ENCODE data around the gene URI1.

The URI1 gene

DNA sequence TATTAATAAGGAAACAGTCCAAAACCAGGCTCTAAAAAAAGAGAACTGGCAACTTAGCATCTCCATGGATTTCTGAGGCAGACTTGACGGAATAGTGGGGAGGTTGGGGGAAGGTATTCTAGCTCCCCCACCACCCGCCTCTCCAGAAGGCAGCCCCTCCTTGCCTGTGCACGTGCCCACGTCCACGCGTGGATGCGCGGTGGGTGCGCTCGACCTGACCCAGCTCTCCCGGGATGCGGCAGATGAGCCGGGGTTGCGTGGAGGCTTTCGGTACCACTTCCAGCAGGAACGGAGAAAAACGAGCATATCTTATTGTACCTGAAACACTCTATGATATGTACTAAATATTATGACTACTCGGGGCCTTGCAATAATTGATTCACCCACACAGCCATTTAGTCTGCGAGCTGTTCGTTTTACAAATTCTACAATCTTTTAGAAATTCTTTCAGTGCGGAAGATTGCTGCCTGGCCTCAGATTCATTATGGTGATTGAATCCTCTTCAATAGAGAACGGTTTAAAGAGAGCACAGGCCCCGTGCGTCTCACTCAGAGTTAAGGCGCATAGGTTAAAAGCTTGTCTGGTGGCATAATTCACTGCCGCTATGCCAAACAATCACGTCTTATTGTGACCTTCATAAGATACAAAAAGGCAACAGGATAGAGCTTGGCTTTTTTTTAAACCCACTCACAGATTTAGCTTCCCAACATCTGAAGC lies 117.9 kb downstream of the URI1 start:
- DNase-seq (ENCODE audit: low spot score), result no peak

DNA sequence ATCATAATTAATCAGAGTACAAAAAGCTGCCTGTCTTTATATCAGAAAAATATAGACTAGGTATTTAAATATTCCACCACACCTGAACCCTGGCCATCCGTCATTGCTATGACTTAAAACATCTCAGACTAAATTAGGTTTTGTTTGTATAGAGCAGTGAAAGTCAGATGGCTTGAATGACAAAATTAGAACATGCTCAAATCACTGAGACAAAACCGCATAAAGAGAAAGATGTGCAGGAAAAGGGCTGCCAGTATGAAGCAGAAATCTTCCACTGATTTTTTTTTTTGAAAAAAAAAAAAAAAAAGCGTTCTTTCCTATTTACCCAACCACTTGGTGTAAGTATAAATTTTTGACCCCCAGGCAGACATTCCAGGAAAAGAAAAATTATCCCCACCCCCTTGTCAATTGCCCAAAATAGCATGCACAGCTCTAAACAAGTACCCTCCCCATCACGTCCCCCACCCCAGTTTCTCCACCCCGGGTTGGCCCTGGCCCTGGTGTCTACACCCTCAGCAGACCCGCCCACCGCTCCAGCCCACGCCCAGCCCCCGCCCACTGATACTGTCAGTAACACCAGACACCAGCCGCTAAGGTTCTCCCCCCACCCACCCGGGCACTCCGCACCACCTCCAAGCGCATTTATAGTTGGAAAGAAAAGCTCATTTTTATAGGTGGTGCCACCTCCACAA lies 118.6 kb downstream of the URI1 start:
- DNase-seq (ENCODE audit: low spot score), result no peak

DNA sequence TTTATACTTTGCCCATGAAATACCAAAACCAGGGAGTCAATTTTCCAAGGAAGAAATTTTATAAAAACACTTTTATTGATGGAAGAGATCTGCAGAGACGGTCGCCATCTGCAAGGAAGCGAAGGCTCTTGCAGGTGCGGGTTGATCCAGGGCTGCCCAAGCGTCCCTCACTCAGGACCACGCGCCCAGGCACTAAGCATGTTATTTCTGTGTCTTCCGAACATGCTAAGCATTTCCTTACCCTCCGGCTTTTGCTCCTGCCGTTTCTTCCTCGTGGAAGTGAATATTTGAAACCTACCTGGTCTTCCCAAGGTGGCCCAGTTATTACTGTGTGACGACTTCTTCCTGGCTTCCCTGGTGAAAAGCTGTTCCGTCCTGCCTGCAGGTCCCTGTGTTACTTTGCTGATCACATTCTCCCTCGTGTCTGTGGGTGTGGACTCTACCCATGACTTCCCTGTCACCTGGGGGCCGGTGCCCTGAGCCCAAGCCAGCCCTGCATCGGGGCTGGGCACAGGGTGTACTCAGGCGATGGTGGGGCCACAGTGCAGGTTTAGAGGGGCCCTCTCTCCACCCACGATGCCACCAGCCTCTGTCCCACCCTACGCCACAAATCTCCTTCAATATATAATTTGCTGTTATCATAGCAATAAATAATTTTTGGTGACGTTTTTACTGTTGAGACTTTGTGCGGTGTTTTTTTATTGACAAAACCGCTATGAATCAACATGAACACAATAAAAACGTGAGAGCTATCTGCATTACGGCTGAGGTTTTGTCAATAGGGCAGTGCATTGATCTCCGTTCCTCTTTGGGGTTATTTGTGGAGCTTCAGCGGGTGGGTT lies 119.4 kb downstream of the URI1 start:
- no peak for DNase-seq (ENCODE audit: low spot score)

DNA sequence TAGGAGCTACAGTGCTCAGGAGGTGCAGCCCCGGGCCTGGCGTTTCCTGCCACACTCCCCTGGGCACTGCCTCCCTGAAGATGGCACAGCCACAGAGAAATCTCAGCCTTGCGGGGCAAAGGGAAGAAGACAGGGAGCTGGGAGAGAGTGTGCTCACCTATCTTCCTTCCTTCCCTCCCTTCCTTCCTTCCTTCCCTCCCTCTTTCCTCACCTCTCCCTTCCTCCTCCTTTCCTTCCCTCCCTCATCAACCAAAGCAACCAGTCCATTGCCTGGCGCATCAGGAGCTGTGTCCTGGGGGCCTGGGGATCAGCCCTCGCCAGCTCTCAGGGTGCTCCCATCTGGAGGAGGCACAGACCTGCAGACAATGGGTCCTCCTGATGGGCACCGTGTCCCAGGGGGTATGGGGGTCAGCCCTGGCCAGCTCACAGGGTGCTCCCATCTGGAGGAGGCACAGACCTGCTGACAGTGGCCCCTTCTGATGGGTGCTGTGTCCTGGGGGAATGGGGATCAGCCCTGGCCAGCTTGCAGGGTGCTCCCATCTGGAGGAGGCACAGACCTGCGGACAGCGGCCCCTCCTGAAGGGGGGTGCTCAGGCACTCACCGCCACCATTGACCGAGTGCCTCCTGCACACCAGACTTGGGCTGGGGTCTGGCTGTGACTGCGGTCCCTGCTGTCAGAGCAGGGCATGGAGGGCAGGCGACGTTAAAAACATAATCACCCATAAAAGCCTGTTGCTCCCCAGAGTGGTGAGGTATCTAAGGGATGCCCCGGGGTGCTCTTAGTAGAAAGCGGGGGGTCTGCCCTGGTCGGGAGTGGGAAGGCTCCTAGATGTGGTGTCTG lies 120.2 kb downstream of the URI1 start:
- DNase-seq (ENCODE audit: low spot score), result no peak

GRCh38 chr19:30062907-30063649 lies 121.0 kb downstream of the URI1 start:
- no peak for DNase-seq (ENCODE audit: low spot score)

- DNase-seq (ENCODE audit: low spot score), result no peak
Observed at GRCh38 chr19:30063650-30064347, 121.8 kb downstream of the URI1 start.

- DNase-seq (ENCODE audit: low spot score), result no peak
Observed at GRCh38 chr19:30064348-30064699, 122.3 kb downstream of the URI1 start.

DNA sequence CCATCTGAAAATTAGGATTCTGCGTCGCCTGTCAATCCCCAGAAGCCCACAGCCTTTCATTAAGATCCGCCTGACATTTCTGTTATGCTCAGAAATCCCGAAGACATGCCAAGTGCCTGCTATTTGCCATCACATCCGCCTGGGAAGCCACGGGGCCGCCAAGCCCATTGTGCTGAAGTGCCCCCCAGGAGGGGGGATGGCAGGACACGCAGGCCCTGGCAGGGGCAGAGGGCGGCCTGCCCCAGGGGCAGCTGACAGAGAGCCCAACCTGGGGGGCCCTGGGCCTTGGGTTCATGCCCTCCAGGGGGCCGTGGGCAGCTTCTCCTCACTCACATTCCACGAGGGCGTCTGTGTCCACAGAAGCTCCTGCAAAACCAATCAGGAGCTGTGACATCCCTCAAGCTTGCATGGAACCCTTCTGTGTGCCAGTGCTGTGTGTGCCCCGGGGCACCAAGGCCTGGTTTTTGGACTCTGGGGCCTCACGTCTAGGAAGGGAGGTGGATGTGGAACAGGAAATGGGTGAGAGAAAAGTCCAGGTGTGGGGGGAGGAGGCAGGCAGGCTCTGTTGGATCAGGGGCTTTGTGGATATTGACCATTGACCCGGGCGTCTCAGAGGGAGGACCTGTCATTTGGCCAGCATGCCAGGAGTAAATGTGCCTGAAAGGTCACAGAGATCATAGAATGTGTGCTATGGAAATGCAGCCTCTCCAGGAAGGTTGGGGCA lies 122.9 kb downstream of the URI1 start:
- DNase-seq (ENCODE audit: low spot score), result no peak

DNA sequence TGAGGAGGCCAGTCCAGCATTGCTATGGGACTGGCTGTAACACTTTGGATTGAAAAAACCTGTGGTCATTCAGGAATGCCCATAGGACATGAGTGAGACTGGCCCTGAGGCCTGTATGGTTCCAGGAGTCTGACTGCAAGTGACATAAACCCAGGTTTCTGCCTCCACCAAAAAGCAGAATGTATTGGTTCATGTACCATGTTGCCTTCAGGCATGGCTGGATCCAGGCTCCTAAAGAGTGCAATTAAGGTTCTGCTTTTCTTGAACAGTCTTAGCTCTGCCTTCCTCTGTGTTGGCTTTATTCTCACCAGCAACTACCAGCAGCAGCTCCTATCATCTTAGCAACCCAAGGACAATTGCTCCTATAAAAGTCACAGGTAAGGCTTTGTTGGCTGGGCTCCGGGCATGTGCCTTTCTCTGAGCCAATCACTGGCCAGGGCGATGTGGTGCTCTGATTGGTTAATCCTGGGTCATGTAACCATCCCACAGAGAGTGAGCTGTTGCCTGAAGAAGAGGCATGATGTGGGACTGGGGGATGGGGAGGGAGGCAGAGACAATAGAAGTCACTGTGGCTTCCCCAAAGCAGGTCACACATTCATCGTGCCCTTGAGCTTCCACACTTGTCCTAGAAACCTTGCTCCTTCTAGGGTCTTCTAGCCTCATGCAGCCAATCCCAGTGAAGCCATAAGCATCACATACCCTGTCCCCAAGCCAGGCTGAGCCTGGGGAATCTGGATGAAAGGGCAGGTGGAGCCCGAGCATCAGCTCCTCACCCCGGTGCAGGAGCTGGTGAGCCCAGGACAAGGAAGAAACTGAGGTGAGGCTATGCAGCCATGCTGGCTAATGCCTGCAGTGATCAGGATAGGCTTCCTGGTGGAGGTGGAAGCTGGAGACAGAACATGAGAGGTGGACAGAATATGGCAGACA lies 123.9 kb downstream of the URI1 start:
- DNase-seq (ENCODE audit: low spot score), result no peak
